SK-N-SH (cell line): ENCODE data around the gene ARHGAP42. TPM values are rescaled to one million over a fixed set of nuclear protein-coding genes. Genes with fewer than 3 reads are reported as not detected.

Source experiments
- CTCF ChIA-PET: fragments of 300-600, 350-600 bp; formaldehyde crosslinking; extraction: SDS; loops from one replicate; lab custom pipeline; 2021; lab: Yijun Ruan, JAX
- POLR2A ChIA-PET: fragments of 350-600 bp; sonication (Branson Sonifier 250); formaldehyde crosslinking; extraction: SDS; loops from one replicate; lab custom pipeline; 2020; ENCODE audit warnings: antibody characterized with exemption, inconsistent platforms; lab: Yijun Ruan, JAX
- DNase-seq: peaks from one replicate; pipeline ENCODE4 v3.0.0; 2012
- H2AFZ ChIP-seq: fragments of 200-600 bp; sonication (generic); 2 replicates; pipeline ENCODE4 v1.8.1; 2016; ENCODE audit warnings: antibody characterized with exemption, mild to moderate bottlenecking, low read depth
- H3F3A ChIP-seq: fragments of 200-600 bp; sonication (generic); replicated peaks from 2 replicates; pipeline ENCODE3; 2016; ENCODE audit warnings: antibody characterized with exemption, mild to moderate bottlenecking; ENCODE audit not compliant: insufficient read depth
- H3K27ac ChIP-seq, 2 experiments: fragments of 200-500 bp in 1 of 2; fragments of 200-600 bp in 1 of 2; sonication (Bioruptor generic) in 1 of 2; sonication (generic), shearing (Covaris generic) in 1 of 2; 2 replicates each; pipeline versions ENCODE4 v1.5.1 to v1.6.1; 2014 to 2016; ENCODE audit warnings: low read depth in 2 of 2, inconsistent platforms in 1 of 2, low read length in 1 of 2, mild to moderate bottlenecking in 1 of 2, mixed read lengths in 1 of 2
- H3K27me3 ChIP-seq: fragments of 200-600 bp; sonication (generic), shearing (Covaris generic); 2 replicates; pipeline ENCODE4 v1.6.1; 2016; ENCODE audit warnings: mixed run types; ENCODE audit not compliant: insufficient read depth
- H3K36me3 ChIP-seq, 2 experiments: fragments of 200-500 bp in 1 of 2; fragments of 200-600 bp in 1 of 2; sonication (Bioruptor generic) in 1 of 2; sonication (generic) in 1 of 2; replicated peaks in 1 of 2; 2 replicates each; pipeline versions ENCODE3 to v1.5.1; 2014 to 2016; ENCODE audit warnings: low read length in 1 of 2, mild to moderate bottlenecking in 1 of 2; ENCODE audit not compliant: insufficient read depth in 2 of 2, control insufficient read depth in 1 of 2
- H3K4me1 ChIP-seq, 2 experiments: fragments of 200-500 bp in 1 of 2; fragments of 200-600 bp in 1 of 2; sonication (Bioruptor generic) in 1 of 2; sonication (generic), shearing (Covaris generic) in 1 of 2; 2 replicates each; pipeline versions ENCODE4 v1.5.1 to v1.6.1; 2014 to 2016; ENCODE audit warnings: low read depth in 1 of 2, low read length in 1 of 2, mixed run types in 1 of 2; ENCODE audit not compliant: insufficient read depth in 2 of 2, control insufficient read depth in 1 of 2
- H3K4me2 ChIP-seq: fragments of 200-600 bp; sonication (generic), shearing (Covaris generic); 2 replicates; pipeline ENCODE4 v1.6.1; 2017; ENCODE audit warnings: mixed run types
- H3K4me3 ChIP-seq, 2 experiments: fragments of 200-500 bp in 1 of 2; fragments of 200-600 bp in 1 of 2; sonication (Bioruptor generic) in 1 of 2; sonication (generic), shearing (Covaris generic) in 1 of 2; 2 replicates each; pipeline versions ENCODE4 v1.5.1 to v1.8.1; 2014 to 2016; ENCODE audit warnings: low read depth in 2 of 2, inconsistent platforms in 1 of 2, low read length in 1 of 2, mild to moderate bottlenecking in 1 of 2, mixed read lengths in 1 of 2, moderate library complexity in 1 of 2
- H3K79me2 ChIP-seq: fragments of 200-600 bp; sonication (generic); 2 replicates; pipeline ENCODE4 v1.8.1; 2017; ENCODE audit warnings: mild to moderate bottlenecking; ENCODE audit not compliant: insufficient read depth
- H3K9ac ChIP-seq: fragments of 200-600 bp; sonication (generic); 2 replicates; pipeline ENCODE4 v1.6.1; 2017; ENCODE audit warnings: mixed run types
- H3K9me2 ChIP-seq: fragments of 200-600 bp; sonication (generic); 2 replicates; pipeline ENCODE4 v1.6.1; 2017; ENCODE audit warnings: mixed run types
- H3K9me3 ChIP-seq: fragments of 200-600 bp; sonication (generic); 2 replicates; pipeline ENCODE4 v1.6.1; 2017; ENCODE audit warnings: mixed run types, mild to moderate bottlenecking, moderate library complexity
- H4K20me1 ChIP-seq: fragments of 200-600 bp; sonication (generic); 2 replicates; pipeline ENCODE4 v1.6.1; 2017; ENCODE audit warnings: mild to moderate bottlenecking, mixed run types; ENCODE audit not compliant: insufficient read depth
- EP300 ChIP-seq, 2 experiments: IDR thresholded peaks; 2 replicates each; pipeline versions ENCODE4 v1.4.0 to v1.6.1; 2012; ENCODE audit warnings: borderline replicate concordance in 1 of 2, low read depth in 1 of 2, low read length in 1 of 2
- FOXM1 ChIP-seq: IDR thresholded peaks from 2 replicates; pipeline ENCODE4 v1.4.0; 2012; ENCODE audit warnings: low read depth, mild to moderate bottlenecking
- MEF2A ChIP-seq: IDR thresholded peaks from 2 replicates; pipeline ENCODE4 v1.4.0; 2012; ENCODE audit warnings: low read depth, borderline replicate concordance
- NRF1 ChIP-seq: IDR thresholded peaks from 2 replicates; pipeline ENCODE4 v1.6.1; 2012; ENCODE audit warnings: low read depth, mild to moderate bottlenecking, low read length
- SMC3 ChIP-seq: IDR thresholded peaks from 2 replicates; pipeline ENCODE4 v1.6.1; 2012; ENCODE audit warnings: low read depth, low read length, improper control_type of control experiment
- TCF12 ChIP-seq: IDR thresholded peaks from 2 replicates; pipeline ENCODE4 v1.4.0; 2012
- WGBS: methylation state at CpG from one replicate; pipeline ENCODE4 v1.1.6; 2017; ENCODE audit warnings: low lambda C conversion rate; 5-methylcytosine and 5-hydroxymethylcytosine counted together
- polyA plus RNA-seq, 3 experiments: library from polyadenylated mRNA; depleted of rRNA; stranded (reverse); fragments of >200 nt; gene quantifications; 2 replicates each; pipeline ENCODE4 v1.2.3, GENCODE V29; 2012
- TF ChIP-seq, protein P1 (sequence below): IDR thresholded peaks from 2 replicates; pipeline ENCODE4; 2012
- TF ChIP-seq, protein P2 (sequence below): IDR thresholded peaks from 2 replicates; pipeline ENCODE4 v1.6.1; 2012; ENCODE audit warnings: mild to moderate bottlenecking, low read depth, low read length, moderate library complexity
- TF ChIP-seq, protein P3 (sequence below): IDR thresholded peaks from 2 replicates; pipeline ENCODE4 v1.4.0; 2012; ENCODE audit warnings: low read depth, borderline replicate concordance
- TF ChIP-seq, protein P4 (sequence below): fragments of 150-350 bp; IDR thresholded peaks from 2 replicates; pipeline ENCODE4 v1.6.1; 2016; ENCODE audit warnings: mild to moderate bottlenecking, low read depth, low read length

The ARHGAP42 gene
- polyA plus RNA-seq, 1 of the 3 experiments (the other 2 are of a cell fraction), result 0.02 TPM

DNA sequence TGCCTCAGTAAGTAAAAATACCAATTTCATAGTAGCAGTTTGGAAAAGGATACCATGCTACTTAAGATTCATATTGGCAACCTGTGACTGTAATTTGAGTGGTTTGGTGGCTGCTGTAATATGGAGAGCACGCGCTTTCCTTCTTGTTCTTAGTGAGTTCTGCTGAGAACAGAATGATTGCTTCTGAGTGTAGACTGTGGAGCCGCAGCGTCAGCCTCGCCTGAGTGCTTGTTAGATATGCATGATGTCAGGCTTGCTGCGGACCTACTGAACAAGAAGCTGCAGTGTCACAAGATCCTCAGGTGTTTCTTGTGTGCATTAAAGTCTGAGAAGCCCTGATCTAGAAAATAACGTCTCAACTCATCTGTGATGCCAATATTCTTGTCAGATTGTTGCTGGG, 143.2 kb downstream of the ARHGAP42 start:
- ChIA-PET CTCF (no interaction called here), POLR2A (no interaction called here)
- Histone ChIP-seq H3F3A (no peaks in the 10 kb centered on the region), H2AFZ (no peak overlapping the region), H3K27me3 (peaks cover 22% of the 10 kb centered on the region; the same call in 1 of the 2 replicates), H3K9me2 (no peaks in the 10 kb centered on the region), H3K4me2 (no peak overlapping the region), H3K36me3 (no peaks in the 10 kb centered on the region), H3K4me1 (no peaks in the 10 kb centered on the region), H4K20me1 (no peaks in the 10 kb centered on the region), H3K9me3 (no peaks in the 10 kb centered on the region), H3K79me2 (no peaks in the 10 kb centered on the region), H3K9ac (no peak overlapping the region), H3K27ac (no peak overlapping the region)
- DNase-seq, result no peak
- WGBS, result 15% methylated on average over 7 of the region's 7 CpGs
- TF ChIP-seq, protein P1, sequence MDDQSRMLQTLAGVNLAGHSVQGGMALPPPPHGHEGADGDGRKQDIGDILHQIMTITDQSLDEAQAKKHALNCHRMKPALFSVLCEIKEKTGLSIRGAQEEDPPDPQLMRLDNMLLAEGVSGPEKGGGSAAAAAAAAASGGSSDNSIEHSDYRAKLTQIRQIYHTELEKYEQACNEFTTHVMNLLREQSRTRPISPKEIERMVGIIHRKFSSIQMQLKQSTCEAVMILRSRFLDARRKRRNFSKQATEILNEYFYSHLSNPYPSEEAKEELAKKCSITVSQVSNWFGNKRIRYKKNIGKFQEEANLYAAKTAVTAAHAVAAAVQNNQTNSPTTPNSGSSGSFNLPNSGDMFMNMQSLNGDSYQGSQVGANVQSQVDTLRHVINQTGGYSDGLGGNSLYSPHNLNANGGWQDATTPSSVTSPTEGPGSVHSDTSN, result no peak
- no peak for TF ChIP-seq EP300 (IDR thresholded peaks at IDR 0.05; ENCODE audit: borderline replicate concordance in 1 of 2, low read depth in 1 of 2, low read length in 1 of 2)
- no peak for TF ChIP-seq FOXM1
- TF ChIP-seq, protein P2, sequence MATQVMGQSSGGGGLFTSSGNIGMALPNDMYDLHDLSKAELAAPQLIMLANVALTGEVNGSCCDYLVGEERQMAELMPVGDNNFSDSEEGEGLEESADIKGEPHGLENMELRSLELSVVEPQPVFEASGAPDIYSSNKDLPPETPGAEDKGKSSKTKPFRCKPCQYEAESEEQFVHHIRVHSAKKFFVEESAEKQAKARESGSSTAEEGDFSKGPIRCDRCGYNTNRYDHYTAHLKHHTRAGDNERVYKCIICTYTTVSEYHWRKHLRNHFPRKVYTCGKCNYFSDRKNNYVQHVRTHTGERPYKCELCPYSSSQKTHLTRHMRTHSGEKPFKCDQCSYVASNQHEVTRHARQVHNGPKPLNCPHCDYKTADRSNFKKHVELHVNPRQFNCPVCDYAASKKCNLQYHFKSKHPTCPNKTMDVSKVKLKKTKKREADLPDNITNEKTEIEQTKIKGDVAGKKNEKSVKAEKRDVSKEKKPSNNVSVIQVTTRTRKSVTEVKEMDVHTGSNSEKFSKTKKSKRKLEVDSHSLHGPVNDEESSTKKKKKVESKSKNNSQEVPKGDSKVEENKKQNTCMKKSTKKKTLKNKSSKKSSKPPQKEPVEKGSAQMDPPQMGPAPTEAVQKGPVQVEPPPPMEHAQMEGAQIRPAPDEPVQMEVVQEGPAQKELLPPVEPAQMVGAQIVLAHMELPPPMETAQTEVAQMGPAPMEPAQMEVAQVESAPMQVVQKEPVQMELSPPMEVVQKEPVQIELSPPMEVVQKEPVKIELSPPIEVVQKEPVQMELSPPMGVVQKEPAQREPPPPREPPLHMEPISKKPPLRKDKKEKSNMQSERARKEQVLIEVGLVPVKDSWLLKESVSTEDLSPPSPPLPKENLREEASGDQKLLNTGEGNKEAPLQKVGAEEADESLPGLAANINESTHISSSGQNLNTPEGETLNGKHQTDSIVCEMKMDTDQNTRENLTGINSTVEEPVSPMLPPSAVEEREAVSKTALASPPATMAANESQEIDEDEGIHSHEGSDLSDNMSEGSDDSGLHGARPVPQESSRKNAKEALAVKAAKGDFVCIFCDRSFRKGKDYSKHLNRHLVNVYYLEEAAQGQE, result no peak
- TF ChIP-seq, protein P3, sequence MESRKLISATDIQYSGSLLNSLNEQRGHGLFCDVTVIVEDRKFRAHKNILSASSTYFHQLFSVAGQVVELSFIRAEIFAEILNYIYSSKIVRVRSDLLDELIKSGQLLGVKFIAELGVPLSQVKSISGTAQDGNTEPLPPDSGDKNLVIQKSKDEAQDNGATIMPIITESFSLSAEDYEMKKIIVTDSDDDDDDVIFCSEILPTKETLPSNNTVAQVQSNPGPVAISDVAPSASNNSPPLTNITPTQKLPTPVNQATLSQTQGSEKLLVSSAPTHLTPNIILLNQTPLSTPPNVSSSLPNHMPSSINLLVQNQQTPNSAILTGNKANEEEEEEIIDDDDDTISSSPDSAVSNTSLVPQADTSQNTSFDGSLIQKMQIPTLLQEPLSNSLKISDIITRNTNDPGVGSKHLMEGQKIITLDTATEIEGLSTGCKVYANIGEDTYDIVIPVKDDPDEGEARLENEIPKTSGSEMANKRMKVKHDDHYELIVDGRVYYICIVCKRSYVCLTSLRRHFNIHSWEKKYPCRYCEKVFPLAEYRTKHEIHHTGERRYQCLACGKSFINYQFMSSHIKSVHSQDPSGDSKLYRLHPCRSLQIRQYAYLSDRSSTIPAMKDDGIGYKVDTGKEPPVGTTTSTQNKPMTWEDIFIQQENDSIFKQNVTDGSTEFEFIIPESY, result no peak
- TF ChIP-seq, protein P4, sequence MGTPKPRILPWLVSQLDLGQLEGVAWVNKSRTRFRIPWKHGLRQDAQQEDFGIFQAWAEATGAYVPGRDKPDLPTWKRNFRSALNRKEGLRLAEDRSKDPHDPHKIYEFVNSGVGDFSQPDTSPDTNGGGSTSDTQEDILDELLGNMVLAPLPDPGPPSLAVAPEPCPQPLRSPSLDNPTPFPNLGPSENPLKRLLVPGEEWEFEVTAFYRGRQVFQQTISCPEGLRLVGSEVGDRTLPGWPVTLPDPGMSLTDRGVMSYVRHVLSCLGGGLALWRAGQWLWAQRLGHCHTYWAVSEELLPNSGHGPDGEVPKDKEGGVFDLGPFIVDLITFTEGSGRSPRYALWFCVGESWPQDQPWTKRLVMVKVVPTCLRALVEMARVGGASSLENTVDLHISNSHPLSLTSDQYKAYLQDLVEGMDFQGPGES, result no peak
- no peak for TF ChIP-seq MEF2A
- no peak for TF ChIP-seq NRF1
- no peak for TF ChIP-seq SMC3
- TF ChIP-seq TCF12, result no peak
- TF ChIP-seq, all 33 proteins: peak for 0
- no peak overlapping the region for H3K4me3 ChIP-seq
